ENCODE results near the gene TIGD1.
A peak's percentile ranks its signal among the peaks of the same experiment; 100 is the strongest.

Gene TIGD1

DNA sequence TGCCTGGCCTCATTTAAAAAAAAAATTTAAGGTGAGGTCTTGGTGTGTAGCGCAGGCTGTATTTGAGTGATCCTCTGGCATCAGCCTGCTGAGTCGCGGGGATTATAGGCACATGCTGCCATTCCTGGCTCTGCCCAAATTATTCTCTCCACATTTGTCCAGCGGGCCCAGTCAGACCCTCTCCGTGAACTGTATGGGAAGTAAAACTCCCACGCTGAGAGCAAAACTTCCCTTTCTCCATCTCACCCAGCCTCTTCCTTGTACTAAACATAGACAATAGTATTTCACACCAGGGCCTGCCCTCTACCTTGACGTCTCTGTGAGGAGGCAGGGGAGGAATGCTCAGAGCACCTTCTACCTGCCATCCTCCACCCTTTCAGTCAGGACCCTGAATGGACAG is 37.2 kb upstream of the TIGD1 start:
- H4K20me1 ChIP-seq = peaks cover 0 to 6% (median 0%) of the 10 kb centered on the region in 11 experiments; a peak in 1 of 22 replicates
- peaks cover 13 to 27% (median 21%) of the 10 kb centered on the region in 11 experiments; a peak in 18 of 22 replicates for H3K36me3 ChIP-seq
- H3K9me3 ChIP-seq (replicated peaks in 1 of 11) = peaks cover 0 to 6% (median 0%) of the 10 kb centered on the region in 11 experiments; a peak in 1 of 22 replicates
- no peak overlapping the region for H3K4me3 ChIP-seq
- TF ChIP-seq Cebpa-rat (IDR thresholded peaks at IDR 0.05) = no peak
- no peak overlapping the region for H3K9ac ChIP-seq
- H3K4me2 ChIP-seq = peak overlapping the region in 5 of 11 experiments; percentile 10 to 84 (median 51); a peak in 6 of 22 replicates
- no peak overlapping the region for H3K27ac ChIP-seq
- H3K4me1 ChIP-seq = peaks cover 0 to 22% (median 6%) of the 10 kb centered on the region in 10 experiments; a peak in 8 of 20 replicates
- H3K27me3 ChIP-seq = no peaks in the 10 kb centered on the region

DNA sequence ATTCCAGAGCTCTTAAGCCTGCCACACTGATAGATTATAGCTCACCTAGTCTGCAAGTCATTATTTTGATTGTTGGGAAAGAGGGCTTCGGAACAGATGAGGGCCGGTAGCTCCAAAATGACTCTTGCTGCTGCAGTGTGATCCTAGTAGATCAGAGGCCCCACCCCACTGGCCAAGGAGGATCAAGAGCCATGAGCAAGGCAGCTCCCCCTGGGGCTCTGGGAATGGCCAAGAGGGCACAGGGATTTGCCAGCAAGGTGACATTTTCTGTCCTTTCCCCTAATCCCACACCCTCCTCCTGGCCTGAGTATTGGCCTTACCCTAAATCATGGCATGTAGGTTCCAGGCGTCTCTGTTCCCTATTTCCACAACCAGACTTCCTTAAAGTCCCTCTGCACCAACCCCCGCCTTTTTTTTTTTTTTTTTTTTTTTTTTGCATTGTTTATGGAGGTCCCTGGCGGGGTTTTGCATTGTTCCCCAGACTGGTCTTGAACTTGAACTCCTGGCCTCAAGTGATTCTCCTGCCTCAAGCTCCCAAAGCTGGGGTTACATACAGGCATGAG is 36.7 kb upstream of the TIGD1 start:
- Histone ChIP-seq H3K36me3 (peaks cover 18 to 32% (median 26%) of the 10 kb centered on the region in 11 experiments), H3K9me3 (replicated peaks in 1 of 11) (peaks cover 0 to 6% (median 0%) of the 10 kb centered on the region in 11 experiments; a peak in 1 of 22 replicates), H3K9ac (no peak overlapping the region), H3K4me2 (peak overlapping the region in 5 of 11 experiments; percentile 10 to 84 (median 51); a peak in 6 of 22 replicates), H3K4me1 (peaks cover 0 to 22% (median 6%) of the 10 kb centered on the region in 10 experiments; a peak in 8 of 20 replicates), H3K27me3 (no peaks in the 10 kb centered on the region), H4K20me1 (peaks cover 0 to 6% (median 0%) of the 10 kb centered on the region in 11 experiments; a peak in 1 of 22 replicates), H3K27ac (no peak overlapping the region), H3K4me3 (no peak overlapping the region)
- TF ChIP-seq Cebpa-rat (IDR thresholded peaks at IDR 0.05) = no peak

DNA sequence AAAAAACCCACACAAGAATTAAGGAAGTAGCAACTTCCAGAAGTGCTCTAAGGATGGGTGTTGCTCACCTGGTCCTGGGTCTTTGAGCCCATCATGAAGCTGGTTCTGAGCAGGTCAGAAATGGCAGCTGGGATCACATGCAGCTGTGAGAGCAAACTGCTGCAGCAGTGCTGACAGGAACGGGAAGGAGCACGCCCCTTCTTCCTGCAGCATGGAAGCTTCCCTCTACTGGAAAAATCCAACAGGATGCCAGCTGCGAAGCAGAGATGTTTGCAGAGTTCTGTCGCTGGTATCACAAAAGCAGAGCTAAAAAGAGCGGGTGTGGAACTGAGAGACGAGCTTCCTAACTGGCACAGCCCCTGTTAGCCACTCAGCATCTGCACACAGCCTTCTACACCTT is 33.9 kb upstream of the TIGD1 start:
- TF ChIP-seq Cebpa-rat (IDR thresholded peaks at IDR 0.05) = no peak
- H3K9ac ChIP-seq = no peak overlapping the region
- H3K27me3 ChIP-seq = no peaks in the 10 kb centered on the region
- H3K36me3 ChIP-seq = peaks cover 32 to 60% (median 44%) of the 10 kb centered on the region in 11 experiments
- H3K27ac ChIP-seq = no peak overlapping the region
- peaks cover 0 to 22% (median 6%) of the 10 kb centered on the region in 10 experiments; a peak in 9 of 20 replicates for H3K4me1 ChIP-seq
- peaks cover 0 to 6% (median 0%) of the 10 kb centered on the region in 11 experiments; a peak in 1 of 22 replicates for H4K20me1 ChIP-seq
- peaks cover 0 to 6% (median 0%) of the 10 kb centered on the region in 11 experiments; a peak in 1 of 22 replicates for H3K9me3 ChIP-seq (replicated peaks in 1 of 11)
- no peak overlapping the region for H3K4me3 ChIP-seq
- H3K4me2 ChIP-seq = no peak overlapping the region

DNA sequence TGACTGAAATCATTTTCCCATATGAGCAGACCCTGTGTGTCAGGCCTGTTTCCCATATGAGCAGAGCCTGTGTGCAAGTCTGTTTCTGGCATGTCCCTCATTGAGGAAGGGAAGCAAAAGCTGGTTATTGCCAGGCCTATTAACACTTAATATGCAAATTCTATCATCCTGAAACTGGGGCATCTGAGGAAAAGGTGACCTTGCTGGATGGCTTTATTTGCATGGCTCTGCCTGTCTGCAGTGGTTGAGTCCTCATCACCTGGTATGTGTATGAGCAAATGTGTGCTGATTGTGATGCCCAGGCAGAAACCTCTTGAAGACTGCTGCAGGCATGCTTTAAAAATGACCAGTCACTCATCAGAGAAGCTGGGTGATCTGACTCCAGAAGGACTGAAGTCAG is 31.4 kb upstream of the TIGD1 start:
- H3K4me3 ChIP-seq = no peak overlapping the region
- H3K27me3 ChIP-seq = no peaks in the 10 kb centered on the region
- H3K4me1 ChIP-seq = peaks cover 0 to 7% (median 0%) of the 10 kb centered on the region in 10 experiments; a peak in 8 of 20 replicates
- no peaks in the 10 kb centered on the region; a peak in 1 of 22 replicates for H4K20me1 ChIP-seq
- no peak overlapping the region for H3K27ac ChIP-seq
- no peak overlapping the region for H3K4me2 ChIP-seq
- peaks cover 37 to 84% (median 63%) of the 10 kb centered on the region in 11 experiments for H3K36me3 ChIP-seq
- no peak for TF ChIP-seq Cebpa-rat (IDR thresholded peaks at IDR 0.05)
- H3K9ac ChIP-seq = no peak overlapping the region
- peaks cover 0 to 6% (median 0%) of the 10 kb centered on the region in 11 experiments; a peak in 1 of 22 replicates for H3K9me3 ChIP-seq (replicated peaks in 1 of 11)

DNA sequence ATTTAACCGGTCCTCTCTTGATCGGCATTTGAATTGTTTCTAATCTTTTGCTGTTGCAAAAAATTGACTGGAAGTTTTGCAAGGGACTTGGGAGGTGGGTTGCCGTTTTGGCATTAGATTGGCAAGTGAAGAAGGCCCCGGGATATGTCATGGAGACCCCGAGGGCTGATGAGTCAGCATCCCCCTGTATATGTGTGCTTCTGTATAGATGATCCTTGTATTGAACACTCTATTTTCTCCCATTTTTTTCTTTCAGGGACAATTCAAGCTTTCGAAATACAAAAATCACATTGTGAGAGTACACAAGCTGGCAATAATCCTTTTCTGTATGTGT is 30.3 kb upstream of the TIGD1 start:
- no peak for TF ChIP-seq Cebpa-rat (IDR thresholded peaks at IDR 0.05)
- no peak overlapping the region for H3K4me3 ChIP-seq
- peaks cover 0 to 5% (median 0%) of the 10 kb centered on the region in 10 experiments; a peak in 3 of 20 replicates for H3K4me1 ChIP-seq
- H3K9ac ChIP-seq = no peak overlapping the region
- H3K36me3 ChIP-seq = peaks cover 37 to 94% (median 66%) of the 10 kb centered on the region in 11 experiments
- H3K4me2 ChIP-seq = no peak overlapping the region
- no peak overlapping the region for H3K27ac ChIP-seq
- H3K27me3 ChIP-seq = no peaks in the 10 kb centered on the region
- H3K9me3 ChIP-seq (replicated peaks in 1 of 11) = peaks cover 0 to 6% (median 0%) of the 10 kb centered on the region in 11 experiments; a peak in 1 of 22 replicates
- no peaks in the 10 kb centered on the region; a peak in 1 of 22 replicates for H4K20me1 ChIP-seq

DNA sequence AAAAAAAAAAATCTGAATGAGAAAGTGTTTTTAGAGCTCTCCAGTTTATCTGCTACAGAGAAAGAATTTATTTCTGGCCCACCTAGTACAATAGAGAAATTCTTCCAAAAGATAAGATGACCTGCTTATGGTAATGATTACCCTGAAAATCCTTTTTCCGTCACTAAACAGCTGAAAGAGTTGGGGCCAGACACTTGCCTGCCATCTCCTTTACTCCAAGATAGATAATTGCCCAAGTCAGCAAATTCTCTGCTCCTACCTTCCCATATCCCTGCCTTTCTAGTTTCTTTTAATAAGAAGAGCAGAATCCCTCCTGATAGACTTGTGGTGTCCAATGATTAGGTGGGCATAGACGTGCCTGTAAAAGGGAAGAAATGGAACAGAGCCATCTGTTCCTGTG is 28.3 kb upstream of the TIGD1 start:
- Histone ChIP-seq H3K9me3 (replicated peaks in 1 of 11) (no peaks in the 10 kb centered on the region; a peak in 1 of 22 replicates), H3K36me3 (peaks cover 52 to 98% (median 75%) of the 10 kb centered on the region in 11 experiments), H3K4me1 (peaks cover 0 to 5% (median 0%) of the 10 kb centered on the region in 10 experiments; a peak in 3 of 20 replicates), H3K27me3 (no peaks in the 10 kb centered on the region), H3K9ac (no peak overlapping the region), H3K4me2 (no peak overlapping the region), H3K27ac (no peak overlapping the region), H3K4me3 (no peak overlapping the region), H4K20me1 (peaks cover 0 to 4% (median 0%) of the 10 kb centered on the region in 11 experiments; a peak in 1 of 22 replicates)
- no peak for TF ChIP-seq Cebpa-rat (IDR thresholded peaks at IDR 0.05)

DNA sequence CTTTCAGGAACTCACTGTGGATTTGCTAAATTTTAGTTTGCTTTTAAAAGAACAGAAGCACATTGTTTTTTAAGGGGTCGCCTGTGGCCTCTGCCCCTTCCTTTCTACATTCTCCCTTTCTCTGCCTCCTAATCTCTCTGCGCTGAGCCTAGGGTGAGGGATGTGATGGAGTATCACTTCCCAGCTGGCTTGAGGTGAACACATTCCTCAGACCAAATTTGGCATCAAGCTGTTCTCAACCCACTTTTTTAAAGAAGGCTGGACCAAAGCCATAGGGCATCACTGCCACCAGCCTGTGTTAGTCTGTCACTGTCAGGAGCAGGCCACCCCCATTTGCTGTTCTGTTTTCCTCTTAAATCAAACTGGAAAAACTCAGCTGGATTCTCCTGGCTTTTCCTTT is 27.5 kb upstream of the TIGD1 start:
- H3K36me3 ChIP-seq = peaks cover 50 to 98% (median 75%) of the 10 kb centered on the region in 11 experiments
- no peak for TF ChIP-seq Cebpa-rat (IDR thresholded peaks at IDR 0.05)
- H3K9me3 ChIP-seq (replicated peaks in 1 of 11) = no peaks in the 10 kb centered on the region
- no peak overlapping the region for H3K9ac ChIP-seq
- no peaks in the 10 kb centered on the region for H3K27me3 ChIP-seq
- H3K4me1 ChIP-seq = peaks cover 0 to 5% (median 0%) of the 10 kb centered on the region in 10 experiments; a peak in 3 of 20 replicates
- H3K4me2 ChIP-seq = no peak overlapping the region
- no peak overlapping the region for H3K4me3 ChIP-seq
- H4K20me1 ChIP-seq = peaks cover 0 to 6% (median 0%) of the 10 kb centered on the region in 11 experiments; a peak in 2 of 22 replicates
- H3K27ac ChIP-seq = no peak overlapping the region

DNA sequence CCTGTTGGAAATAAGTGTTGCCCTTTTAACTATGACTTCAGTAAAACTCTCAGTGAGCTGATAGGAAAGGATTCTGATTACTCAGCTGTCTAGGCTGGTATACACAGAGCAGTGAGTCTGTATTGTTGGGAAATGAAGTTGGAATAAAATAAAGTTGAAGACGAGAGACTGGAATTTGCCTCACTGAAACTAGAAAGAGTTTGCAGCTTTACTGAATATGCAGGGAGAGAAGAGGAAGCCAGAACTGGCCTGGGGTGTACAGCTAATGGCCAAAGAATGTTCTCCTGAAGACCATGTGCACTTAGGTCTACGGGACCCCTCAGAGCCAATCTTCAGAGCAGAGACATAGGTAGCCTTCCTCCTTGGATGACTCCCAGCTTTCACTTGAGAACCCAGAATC is 26.6 kb upstream of the TIGD1 start:
- TF ChIP-seq Cebpa-rat (IDR thresholded peaks at IDR 0.05) = no peak
- Histone ChIP-seq H3K36me3 (peaks cover 48 to 98% (median 75%) of the 10 kb centered on the region in 11 experiments), H4K20me1 (peaks cover 0 to 12% (median 0%) of the 10 kb centered on the region in 11 experiments; a peak in 2 of 22 replicates), H3K27me3 (no peaks in the 10 kb centered on the region), H3K27ac (no peak overlapping the region), H3K9me3 (replicated peaks in 1 of 11) (no peaks in the 10 kb centered on the region), H3K4me1 (peaks cover 0 to 5% (median 0%) of the 10 kb centered on the region in 10 experiments; a peak in 3 of 20 replicates), H3K4me3 (no peak overlapping the region), H3K4me2 (no peak overlapping the region), H3K9ac (no peak overlapping the region)

DNA sequence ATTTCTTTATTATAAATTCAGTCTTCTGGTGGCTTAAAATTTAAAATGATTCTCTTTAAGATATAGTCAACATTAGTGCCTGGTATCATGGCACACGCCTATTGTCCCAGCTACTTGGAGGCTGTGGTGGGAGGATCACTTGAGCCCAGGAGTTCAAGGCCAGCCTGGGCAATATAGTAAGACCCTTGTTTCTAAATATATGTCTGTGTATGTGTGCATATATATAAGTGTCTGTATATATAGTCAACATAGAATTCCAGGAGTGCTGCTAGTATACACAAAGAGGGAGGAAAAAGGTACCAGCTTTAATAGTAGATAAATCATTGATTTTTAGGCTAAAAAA is 25.0 kb upstream of the TIGD1 start:
- no peak overlapping the region for H3K9ac ChIP-seq
- peaks cover 0 to 16% (median 0%) of the 10 kb centered on the region in 11 experiments; a peak in 2 of 22 replicates for H4K20me1 ChIP-seq
- no peak for TF ChIP-seq Cebpa-rat (IDR thresholded peaks at IDR 0.05)
- no peak overlapping the region for H3K4me3 ChIP-seq
- no peak overlapping the region for H3K27ac ChIP-seq
- H3K36me3 ChIP-seq = peaks cover 49 to 98% (median 75%) of the 10 kb centered on the region in 11 experiments
- no peak overlapping the region for H3K4me2 ChIP-seq
- H3K9me3 ChIP-seq (replicated peaks in 1 of 11) = no peaks in the 10 kb centered on the region
- H3K4me1 ChIP-seq = peaks cover 0 to 5% (median 0%) of the 10 kb centered on the region in 10 experiments; a peak in 3 of 20 replicates
- no peaks in the 10 kb centered on the region for H3K27me3 ChIP-seq

All from BLaER1 treated with 17β-estradiol and CSF1 and Interleukin-3, amounts not matched to agents 10 nM and 100 nM (cell line).